Loucy (cell line): Measurements from ENCODE around the gene DACT2.

ENCODE experiments used
- EZH2phosphoT487 ChIP-seq: fragments of 200-600 bp; IDR thresholded peaks from 2 replicates; pipeline ENCODE4 v1.6.1; 2018; ENCODE audit warnings: antibody characterized with exemption, mild to moderate bottlenecking, moderate library complexity, borderline replicate concordance
- TF ChIP-seq, protein P1 (sequence below): fragments of 200-600 bp; sonication (generic); conservative IDR thresholded peaks from 2 replicates; pipeline ENCODE4 v1.5.1; 2014; ENCODE audit warnings: mild to moderate bottlenecking, antibody characterized with exemption, low read length

DNA sequence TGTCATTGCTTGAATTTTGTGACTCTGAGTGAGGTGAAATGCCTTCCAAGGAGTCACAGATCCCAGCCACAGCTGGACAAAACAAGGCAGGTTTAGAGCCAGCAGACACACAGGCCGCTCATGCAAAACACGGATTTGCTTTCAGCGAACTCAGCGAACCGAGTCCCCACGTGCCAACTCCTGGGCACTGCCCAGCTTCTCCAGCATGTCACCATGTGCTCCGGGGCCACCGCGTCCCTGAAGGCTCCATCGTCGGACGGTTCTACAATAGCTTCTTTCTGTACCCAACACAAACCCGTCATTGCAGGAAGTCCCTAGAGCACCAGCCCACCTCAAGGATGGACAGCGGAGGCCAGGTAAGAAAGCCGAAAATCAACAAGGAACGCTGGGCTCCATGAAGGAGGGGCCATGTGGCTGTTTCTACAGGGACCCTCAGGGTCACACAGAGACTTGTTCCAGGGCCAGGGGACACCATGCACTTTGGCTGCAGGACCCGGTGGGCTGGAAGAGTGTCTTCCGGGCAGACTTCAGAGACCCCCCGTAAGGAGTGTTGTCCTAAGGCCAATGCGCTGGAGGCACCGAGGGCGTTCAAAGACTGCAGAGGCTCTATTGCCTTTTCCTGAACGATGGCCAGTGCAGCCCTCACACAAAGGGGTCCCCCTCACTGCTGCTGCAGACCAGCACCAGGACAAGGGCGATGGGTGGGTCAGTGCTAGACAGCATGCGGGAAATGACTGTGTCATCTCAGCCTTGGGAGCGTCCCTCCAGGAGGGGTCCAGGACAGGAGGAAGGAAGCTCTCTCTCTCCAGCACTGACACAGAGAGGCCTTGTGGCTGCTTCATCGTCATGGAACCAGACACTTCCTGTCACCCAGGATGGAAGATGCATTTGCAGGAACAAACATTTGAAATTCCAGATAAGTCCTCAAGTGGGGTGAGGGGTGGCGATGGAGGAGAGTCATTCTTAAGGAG is 19.8 kb downstream of the DACT2 start:
- TF ChIP-seq, protein P1, sequence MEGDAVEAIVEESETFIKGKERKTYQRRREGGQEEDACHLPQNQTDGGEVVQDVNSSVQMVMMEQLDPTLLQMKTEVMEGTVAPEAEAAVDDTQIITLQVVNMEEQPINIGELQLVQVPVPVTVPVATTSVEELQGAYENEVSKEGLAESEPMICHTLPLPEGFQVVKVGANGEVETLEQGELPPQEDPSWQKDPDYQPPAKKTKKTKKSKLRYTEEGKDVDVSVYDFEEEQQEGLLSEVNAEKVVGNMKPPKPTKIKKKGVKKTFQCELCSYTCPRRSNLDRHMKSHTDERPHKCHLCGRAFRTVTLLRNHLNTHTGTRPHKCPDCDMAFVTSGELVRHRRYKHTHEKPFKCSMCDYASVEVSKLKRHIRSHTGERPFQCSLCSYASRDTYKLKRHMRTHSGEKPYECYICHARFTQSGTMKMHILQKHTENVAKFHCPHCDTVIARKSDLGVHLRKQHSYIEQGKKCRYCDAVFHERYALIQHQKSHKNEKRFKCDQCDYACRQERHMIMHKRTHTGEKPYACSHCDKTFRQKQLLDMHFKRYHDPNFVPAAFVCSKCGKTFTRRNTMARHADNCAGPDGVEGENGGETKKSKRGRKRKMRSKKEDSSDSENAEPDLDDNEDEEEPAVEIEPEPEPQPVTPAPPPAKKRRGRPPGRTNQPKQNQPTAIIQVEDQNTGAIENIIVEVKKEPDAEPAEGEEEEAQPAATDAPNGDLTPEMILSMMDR = no peak
- TF ChIP-seq EZH2phosphoT487 = no peak
